HG02759 (cell line): Measurements from ENCODE around the gene NACA.
"Not testable (repeated sequence)": the region's sequence is repeated elsewhere in the genome, so short reads cannot be mapped to it uniquely, and the experiment has no call there.

ENCODE experiments used
- ATAC-seq: cut with Tn5 transposase; IDR thresholded peaks from one replicate; pipeline ENCODE4 v1.9.1; 2021; ENCODE audit warnings: mild to moderate bottlenecking, moderate library complexity; ENCODE audit not compliant: unreplicated experiment

NACA gene

DNA sequence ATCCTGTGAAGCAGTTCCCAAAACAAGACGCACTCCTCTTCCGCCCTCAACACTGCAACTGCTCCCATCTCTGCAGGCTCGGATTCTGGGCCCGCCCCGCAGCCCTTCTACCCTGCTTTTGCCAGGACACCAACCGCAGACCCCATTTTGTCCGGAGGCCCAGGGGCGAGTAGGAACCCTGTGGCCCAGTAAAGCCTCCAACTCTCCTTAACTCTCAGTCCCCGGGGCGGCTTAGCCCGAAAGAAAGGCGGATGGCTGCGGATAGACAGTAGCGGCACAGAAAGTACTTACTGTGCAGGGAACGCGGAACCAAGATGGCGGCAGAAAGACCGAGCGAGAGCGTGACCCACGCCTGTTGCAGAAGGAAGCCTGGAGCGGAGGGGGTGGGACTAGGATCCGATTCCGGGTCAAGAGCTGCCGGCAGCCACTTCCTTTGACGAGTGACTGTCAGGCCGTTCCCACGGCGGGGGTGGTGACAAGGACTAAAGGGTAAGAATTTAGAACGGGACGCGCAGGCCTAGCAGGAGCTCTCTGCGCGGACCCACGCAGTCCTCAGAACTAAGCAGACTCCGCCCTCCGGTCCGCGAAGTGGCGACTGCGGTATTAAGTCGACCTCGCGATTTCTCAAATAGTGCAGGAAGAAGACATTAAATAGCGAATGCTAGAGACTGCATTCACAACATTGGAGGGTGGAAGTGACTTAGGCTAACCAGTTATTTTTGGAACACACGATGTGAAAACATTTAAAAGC, at the start of gene NACA:
Gene NACA (minus strand): TSS at position 328 of the 751 bp plus-strand sequence. CDS start 778 bp downstream, outside the sequence.
- ATAC-seq, result peak; percentile 91

GRCh38 chr12:56773113-56773512, 48.0 kb upstream of the NACA start:
- no peak for ATAC-seq

- no peak for ATAC-seq
These were observed 47.5 kb upstream of the NACA start for GRCh38 chr12:56772625-56773024.

DNA sequence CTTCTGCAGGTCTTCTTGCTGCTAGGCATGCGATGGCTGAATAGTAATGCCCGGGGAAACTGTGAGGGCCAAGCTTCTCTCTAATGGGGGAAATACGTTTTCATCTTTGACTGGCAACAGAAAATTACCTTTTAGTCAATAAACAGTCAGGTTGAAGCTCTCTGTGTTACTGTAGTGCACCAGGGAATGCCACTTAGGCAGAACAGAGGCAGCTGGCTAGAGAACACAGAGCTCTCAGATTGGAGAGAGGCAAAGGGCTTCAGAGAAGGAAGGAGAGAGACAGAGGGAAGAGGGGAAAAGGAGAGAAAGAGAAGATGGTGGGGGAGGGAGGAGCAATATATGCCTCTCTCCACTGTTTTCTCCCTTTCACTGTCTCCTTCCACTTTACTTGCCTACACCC, 44.8 kb upstream of the NACA start:
- no peak for ATAC-seq

DNA sequence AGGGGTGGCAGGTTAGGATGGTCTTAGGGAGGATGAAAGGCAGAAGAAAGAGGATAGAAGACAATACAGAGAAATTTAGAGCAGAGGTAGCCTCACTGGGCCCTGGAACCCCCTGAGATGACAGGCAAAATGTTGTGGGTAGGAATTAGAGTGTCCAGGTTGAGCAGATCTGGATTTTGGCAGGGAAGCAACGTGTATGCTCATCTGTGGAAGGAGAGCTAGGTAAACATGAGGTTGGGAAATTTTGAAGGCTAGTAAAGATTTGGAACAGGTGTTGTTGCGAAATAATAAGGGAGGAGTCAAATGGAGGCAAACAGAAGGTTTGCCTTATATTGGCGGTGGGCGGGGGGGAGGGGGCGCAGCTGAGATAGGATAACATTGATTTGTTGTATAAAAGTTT, 43.3 kb upstream of the NACA start:
- ATAC-seq, result no peak

- peak; percentile 96 for ATAC-seq
These were observed 41.4 kb upstream of the NACA start for GRCh38 chr12:56766535-56766934.

- no peak for ATAC-seq
These were observed 38.9 kb upstream of the NACA start for GRCh38 chr12:56763753-56764657.

GRCh38 chr12:56761812-56762211, 36.7 kb upstream of the NACA start:
- no peak for ATAC-seq

GRCh38 chr12:56760460-56760859, 35.4 kb upstream of the NACA start:
- no peak for ATAC-seq

DNA sequence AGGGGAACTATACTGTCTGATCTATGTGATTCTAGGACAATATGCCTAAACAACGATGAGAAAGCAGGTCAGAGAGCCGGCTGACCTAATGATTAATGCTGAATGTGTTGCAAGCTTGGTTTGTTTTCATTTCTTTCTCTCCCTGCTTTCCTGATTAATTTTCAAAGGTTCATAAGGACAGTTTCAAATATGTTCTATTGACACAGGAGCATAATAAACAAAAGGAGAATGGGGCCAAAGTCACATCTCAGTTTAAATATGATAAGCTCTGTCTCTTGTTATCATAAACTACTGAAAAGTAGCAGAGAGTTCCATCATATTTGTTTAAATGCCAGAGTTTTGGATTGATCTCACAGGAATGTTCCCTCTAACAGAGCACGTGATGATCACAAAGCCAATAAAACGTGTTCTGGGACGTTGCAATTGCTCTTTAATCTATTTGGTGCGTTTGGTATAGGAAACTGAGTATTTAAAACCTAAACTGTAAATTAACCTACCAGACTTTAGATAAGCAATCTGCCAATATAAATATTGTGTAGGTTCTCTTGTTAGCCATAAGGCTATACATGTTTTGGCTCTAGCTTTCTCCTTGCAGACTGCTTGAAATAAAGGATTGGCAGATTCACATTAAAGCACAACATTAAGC, 34.3 kb upstream of the NACA start:
- ATAC-seq, result no peak

- no peak for ATAC-seq
These were observed 33.7 kb upstream of the NACA start for GRCh38 chr12:56758728-56759262.

DNA sequence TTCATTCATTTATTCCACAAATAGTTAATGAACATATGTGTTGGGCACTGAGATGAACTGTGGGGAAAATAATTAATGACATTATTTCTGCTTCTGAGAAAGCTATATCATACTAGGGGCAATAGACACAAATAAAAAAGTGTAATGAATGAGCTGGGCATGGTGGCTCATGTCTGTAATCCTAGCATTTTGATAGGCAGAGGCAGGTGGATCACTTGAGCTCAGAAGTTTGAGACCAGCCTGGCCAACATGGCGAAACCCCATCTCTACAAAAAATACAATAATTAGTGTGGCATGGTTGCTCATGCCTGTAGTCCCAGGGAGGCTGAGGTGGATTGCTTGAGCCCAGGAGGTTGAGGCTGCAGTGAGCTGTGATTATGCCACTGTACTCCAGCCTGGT, 32.9 kb upstream of the NACA start:
- not testable (repeated sequence) for ATAC-seq

DNA sequence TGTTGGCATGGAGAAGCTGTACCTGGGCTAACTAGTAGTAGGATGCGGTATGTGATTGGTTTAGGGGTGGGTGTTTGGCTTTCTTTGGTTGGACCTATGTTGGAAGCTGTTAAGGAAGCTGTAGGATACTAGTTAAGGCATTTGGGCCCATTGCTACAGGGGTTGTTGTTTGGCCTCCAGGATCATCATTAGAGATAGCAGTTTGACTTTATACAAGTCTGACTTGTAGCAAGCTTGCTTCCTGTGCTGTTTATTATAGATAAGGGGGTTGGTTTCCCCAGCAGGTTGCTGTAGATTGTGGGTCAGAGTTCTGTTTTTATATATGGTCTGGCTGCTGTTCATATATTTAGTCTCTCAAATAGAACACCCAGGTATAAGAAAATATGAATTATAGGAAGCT, 28.5 kb upstream of the NACA start:
- ATAC-seq, result no peak

- ATAC-seq, result peak; percentile 86
These were observed 26.9 kb upstream of the NACA start, which contains the start of gene PRIM1 for GRCh38 chr12:56751712-56752598. Gene PRIM1 (minus strand): TSS chr12:56752323. CDS start chr12:56752298, 25 bp downstream.

- not testable (repeated sequence) for ATAC-seq
These were observed 25.5 kb upstream of the NACA start for GRCh38 chr12:56750596-56750995.

- no peak for ATAC-seq
These were observed 24.8 kb upstream of the NACA start for GRCh38 chr12:56749853-56750252.

DNA sequence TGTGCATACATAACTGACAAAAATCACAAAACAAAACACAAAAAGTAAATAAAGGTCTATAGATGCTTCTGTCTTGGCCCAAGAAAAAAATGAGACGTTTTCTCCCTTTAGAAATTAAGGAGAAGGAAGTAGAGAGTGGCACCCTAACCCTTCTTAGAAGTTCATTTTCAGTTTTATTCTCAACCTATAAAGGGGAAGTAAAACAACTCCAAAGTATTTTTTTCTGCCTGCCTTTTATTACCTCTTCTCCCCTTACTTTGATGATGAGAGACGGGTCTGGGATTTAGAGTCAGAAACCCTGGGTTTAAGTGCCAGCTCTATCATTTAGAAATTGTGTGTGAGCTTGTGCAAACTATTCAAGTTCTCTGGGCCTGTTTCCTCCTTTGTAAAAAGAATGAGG, 24.3 kb upstream of the NACA start:
- no peak for ATAC-seq

DNA sequence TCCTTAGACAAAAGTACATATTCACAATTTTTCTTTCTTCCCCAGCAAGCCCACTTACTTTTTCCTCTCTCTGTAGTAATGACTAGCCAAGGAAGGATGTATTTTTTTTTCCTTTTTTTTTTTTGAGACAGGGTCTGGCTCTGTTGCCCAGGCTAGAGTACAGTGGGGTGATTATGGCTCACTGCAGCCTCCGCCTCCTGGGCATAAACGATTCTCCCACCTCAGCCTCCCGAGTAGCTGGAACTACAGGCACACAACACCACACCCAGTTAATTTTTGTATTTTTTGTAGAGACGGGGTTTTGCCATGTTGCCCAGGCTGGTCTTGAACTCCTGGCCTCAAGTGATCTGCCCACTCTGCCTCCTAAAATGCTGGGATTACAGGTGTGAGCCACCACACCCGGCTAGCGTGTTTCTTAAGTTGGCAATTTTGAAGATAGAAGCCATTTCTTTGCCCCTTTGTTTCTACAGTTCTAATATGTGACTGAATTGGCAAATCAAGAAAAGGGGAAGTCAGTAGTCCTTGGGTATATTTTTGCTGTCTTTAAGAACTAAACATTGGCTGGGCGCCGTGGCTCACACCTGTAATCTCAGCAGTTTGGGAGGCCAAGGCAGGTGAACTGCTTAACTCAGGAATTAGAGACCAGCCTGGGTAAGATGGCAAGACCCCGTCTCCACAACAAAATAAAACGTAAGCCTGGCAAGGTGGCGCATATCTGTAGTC, 3.2 kb upstream of the NACA start:
- ATAC-seq, result no peak

DNA sequence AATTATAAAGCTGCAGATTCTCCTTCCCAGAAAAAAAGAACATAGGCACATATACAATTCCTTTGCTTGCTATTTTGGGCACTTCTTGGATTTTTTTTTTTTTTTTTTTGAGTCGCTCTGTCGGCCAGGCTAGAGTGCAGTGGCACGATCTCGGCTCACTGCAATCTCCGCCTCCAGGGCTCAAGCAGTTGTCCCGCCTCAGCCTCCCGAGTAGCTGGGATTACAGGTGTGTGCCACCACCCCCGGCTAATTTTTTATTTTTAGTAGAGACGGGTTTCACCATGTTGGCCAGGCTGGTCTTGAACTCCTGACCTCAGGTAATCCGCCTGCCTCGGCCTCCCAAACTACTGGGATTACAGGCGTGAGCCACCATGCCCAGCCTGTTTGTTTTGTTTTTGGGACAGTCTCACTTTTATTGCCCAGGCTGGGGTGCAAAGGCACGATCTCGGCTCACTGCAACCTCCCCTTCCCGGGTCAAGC, 1.1 kb upstream of the NACA start:
- not testable (repeated sequence) for ATAC-seq
